WTC11 (cell line): ENCODE results near the gene RRAGA. TPM values are rescaled to one million over a fixed set of nuclear protein-coding genes. Genes with fewer than 3 reads are reported as not detected.
A peak's percentile ranks its signal among the peaks of the same experiment; 100 is the strongest.

Source experiments
- CREM ChIP-seq: sonication (generic); formaldehyde crosslinking; IDR thresholded peaks from 2 replicates; pipeline ENCODE4 v1.8.1; 2022; ENCODE audit warnings: mild to moderate bottlenecking, missing genetic modification reagents, moderate library complexity
- FOXJ3 ChIP-seq: sonication (generic); formaldehyde crosslinking; IDR thresholded peaks from 2 replicates; pipeline ENCODE4 v1.9.0; 2021; ENCODE audit warnings: missing genetic modification reagents, mild to moderate bottlenecking, borderline replicate concordance
- FOXP1 ChIP-seq: sonication (generic); formaldehyde crosslinking; IDR thresholded peaks from 2 replicates; pipeline ENCODE4 v1.8.0; 2022; ENCODE audit warnings: missing genetic modification reagents, mild to moderate bottlenecking, moderate library complexity, borderline replicate concordance
- GTF2I ChIP-seq: fragments of 250-450 bp; sonication (Bioruptor Pico); conservative IDR thresholded peaks from 2 replicates; pipeline ENCODE4 v1.4.0; 2021; ENCODE audit warnings: mild to moderate bottlenecking
- NR2C2 ChIP-seq: sonication (generic); formaldehyde crosslinking; IDR thresholded peaks from 2 replicates; pipeline ENCODE4 v1.8.0; 2022; ENCODE audit warnings: mild to moderate bottlenecking, missing genetic modification reagents
- NR3C1 ChIP-seq: sonication (generic); formaldehyde crosslinking; conservative IDR thresholded peaks from 2 replicates; pipeline ENCODE4 v1.8.1; 2023; ENCODE audit warnings: low read depth, mild to moderate bottlenecking, missing genetic modification reagents
- SP1 ChIP-seq: sonication (generic); formaldehyde crosslinking; conservative IDR thresholded peaks from 2 replicates; pipeline ENCODE4 v1.8.1; 2022; ENCODE audit warnings: missing genetic modification reagents
- ZNF232 ChIP-seq: sonication (generic); formaldehyde crosslinking; IDR thresholded peaks from 2 replicates; pipeline ENCODE4 v1.8.0; 2022; ENCODE audit warnings: mild to moderate bottlenecking, missing genetic modification reagents
- ZNF263 ChIP-seq: sonication (generic); formaldehyde crosslinking; IDR thresholded peaks from 2 replicates; pipeline ENCODE4 v1.8.1; 2022; ENCODE audit warnings: low read depth, mild to moderate bottlenecking, moderate library complexity, missing genetic modification reagents
- ZNF317 ChIP-seq: sonication (generic); formaldehyde crosslinking; IDR thresholded peaks from 2 replicates; pipeline ENCODE4 v1.8.1; 2023; ENCODE audit warnings: low read depth, mild to moderate bottlenecking, moderate library complexity, missing genetic modification reagents, borderline replicate concordance
- ZNF396 ChIP-seq: fragments of 250-450 bp; sonication (Bioruptor Pico); IDR thresholded peaks from 2 replicates; pipeline ENCODE4 v1.8.0; 2021; ENCODE audit warnings: mild to moderate bottlenecking, moderate library complexity, borderline replicate concordance
- ZNF416 ChIP-seq: fragments of 250-450 bp; sonication (Bioruptor Pico); IDR thresholded peaks from 2 replicates; pipeline ENCODE4 v1.9.0; 2021; ENCODE audit warnings: mild to moderate bottlenecking, inconsistent platforms
- total RNA-seq: library from RNA; stranded (reverse); gene quantifications from 3 replicates; pipeline ENCODE4 v1.2.3, GENCODE V29; 2021
- TF ChIP-seq, protein P1 (sequence below): sonication (generic); formaldehyde crosslinking; IDR thresholded peaks from 2 replicates; pipeline ENCODE4 v1.8.1; 2022; ENCODE audit warnings: missing genetic modification reagents, borderline replicate concordance
- TF ChIP-seq, protein P2 (sequence below): sonication (generic); formaldehyde crosslinking; IDR thresholded peaks from 2 replicates; pipeline ENCODE4 v1.8.1; 2023; ENCODE audit warnings: mild to moderate bottlenecking, missing genetic modification reagents, borderline replicate concordance
- TF ChIP-seq, protein P3 (sequence below): fragments of 250-450 bp; sonication (Bioruptor Pico); IDR thresholded peaks from 2 replicates; pipeline ENCODE4 v1.8.0; 2021; ENCODE audit warnings: mild to moderate bottlenecking
- TF ChIP-seq, protein P4 (sequence below): sonication (generic); formaldehyde crosslinking; conservative IDR thresholded peaks from 2 replicates; pipeline ENCODE4 v1.8.1; 2022; ENCODE audit warnings: mild to moderate bottlenecking, missing genetic modification reagents
- TF ChIP-seq, protein P5 (sequence below): fragments of 250-450 bp; sonication (Bioruptor Pico); IDR thresholded peaks from 2 replicates; pipeline ENCODE4 v1.9.0; 2021; ENCODE audit warnings: moderate library complexity, mild to moderate bottlenecking, inconsistent platforms, borderline replicate concordance
- TF ChIP-seq, protein P6 (sequence below): sonication (generic); formaldehyde crosslinking; IDR thresholded peaks from 2 replicates; pipeline ENCODE4 v1.8.1; 2023; ENCODE audit warnings: mild to moderate bottlenecking, missing genetic modification reagents
- TF ChIP-seq, protein P7 (sequence below): fragments of 250-450 bp; sonication (Bioruptor Pico); IDR thresholded peaks from 2 replicates; pipeline ENCODE4 v1.9.0; 2021; ENCODE audit warnings: mild to moderate bottlenecking
- TF ChIP-seq, protein P8 (sequence below): sonication (generic); formaldehyde crosslinking; IDR thresholded peaks from 2 replicates; pipeline ENCODE4 v1.8.1; 2023; ENCODE audit warnings: mild to moderate bottlenecking, moderate library complexity, missing genetic modification reagents

Gene RRAGA
- total RNA-seq, 1 experiment from 2014 or later: 50.1 TPM

DNA sequence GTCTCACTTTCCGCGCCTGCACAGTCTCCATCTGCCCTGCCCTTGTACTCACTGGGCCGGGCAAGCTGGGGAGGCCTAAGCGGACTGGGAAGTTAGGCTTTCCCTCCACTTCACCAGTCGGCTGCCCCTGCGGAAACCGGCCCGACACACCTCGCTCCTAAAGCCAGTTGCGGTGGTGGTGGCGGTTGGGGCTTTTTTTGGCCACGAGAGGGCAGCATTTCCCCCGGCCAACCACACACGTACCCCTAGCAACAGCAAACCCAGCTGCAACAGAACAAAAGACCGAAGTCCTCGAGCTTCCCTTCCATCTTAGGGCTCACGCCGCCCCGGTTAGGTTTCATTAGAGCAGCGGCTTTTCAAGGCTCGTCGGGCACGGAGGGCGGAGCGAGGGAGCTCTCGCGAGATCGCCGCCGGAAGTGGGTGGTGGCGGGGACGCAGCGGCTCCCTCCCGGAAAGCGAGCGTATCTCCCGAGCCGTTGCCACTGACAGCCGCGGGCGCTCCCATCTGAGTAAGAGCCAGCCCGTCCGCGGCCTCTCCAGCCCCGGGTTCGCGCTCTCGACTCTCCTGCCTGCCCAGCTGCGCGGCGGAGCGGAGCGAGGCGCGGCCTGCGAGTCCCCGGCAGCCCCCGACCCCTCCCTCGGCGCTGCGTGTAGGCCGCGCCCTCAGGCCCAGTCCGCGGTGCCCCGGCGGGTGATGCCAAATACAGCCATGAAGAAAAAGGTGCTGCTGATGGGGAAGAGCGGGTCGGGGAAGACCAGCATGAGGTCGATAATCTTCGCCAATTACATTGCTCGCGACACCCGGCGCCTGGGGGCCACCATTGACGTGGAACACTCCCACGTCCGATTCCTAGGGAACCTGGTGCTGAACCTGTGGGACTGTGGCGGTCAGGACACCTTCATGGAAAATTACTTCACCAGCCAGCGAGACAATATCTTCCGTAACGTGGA is at the start of gene RRAGA (continued):
- TF ChIP-seq, protein P1, sequence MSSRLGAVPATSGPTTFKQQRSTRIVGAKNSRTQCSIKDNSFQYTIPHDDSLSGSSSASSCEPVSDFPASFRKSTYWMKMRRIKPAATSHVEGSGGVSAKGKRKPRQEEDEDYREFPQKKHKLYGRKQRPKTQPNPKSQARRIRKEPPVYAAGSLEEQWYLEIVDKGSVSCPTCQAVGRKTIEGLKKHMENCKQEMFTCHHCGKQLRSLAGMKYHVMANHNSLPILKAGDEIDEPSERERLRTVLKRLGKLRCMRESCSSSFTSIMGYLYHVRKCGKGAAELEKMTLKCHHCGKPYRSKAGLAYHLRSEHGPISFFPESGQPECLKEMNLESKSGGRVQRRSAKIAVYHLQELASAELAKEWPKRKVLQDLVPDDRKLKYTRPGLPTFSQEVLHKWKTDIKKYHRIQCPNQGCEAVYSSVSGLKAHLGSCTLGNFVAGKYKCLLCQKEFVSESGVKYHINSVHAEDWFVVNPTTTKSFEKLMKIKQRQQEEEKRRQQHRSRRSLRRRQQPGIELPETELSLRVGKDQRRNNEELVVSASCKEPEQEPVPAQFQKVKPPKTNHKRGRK (CRISPR knock-in tag): no peak
- no peak for TF ChIP-seq GTF2I
- TF ChIP-seq, protein P2, sequence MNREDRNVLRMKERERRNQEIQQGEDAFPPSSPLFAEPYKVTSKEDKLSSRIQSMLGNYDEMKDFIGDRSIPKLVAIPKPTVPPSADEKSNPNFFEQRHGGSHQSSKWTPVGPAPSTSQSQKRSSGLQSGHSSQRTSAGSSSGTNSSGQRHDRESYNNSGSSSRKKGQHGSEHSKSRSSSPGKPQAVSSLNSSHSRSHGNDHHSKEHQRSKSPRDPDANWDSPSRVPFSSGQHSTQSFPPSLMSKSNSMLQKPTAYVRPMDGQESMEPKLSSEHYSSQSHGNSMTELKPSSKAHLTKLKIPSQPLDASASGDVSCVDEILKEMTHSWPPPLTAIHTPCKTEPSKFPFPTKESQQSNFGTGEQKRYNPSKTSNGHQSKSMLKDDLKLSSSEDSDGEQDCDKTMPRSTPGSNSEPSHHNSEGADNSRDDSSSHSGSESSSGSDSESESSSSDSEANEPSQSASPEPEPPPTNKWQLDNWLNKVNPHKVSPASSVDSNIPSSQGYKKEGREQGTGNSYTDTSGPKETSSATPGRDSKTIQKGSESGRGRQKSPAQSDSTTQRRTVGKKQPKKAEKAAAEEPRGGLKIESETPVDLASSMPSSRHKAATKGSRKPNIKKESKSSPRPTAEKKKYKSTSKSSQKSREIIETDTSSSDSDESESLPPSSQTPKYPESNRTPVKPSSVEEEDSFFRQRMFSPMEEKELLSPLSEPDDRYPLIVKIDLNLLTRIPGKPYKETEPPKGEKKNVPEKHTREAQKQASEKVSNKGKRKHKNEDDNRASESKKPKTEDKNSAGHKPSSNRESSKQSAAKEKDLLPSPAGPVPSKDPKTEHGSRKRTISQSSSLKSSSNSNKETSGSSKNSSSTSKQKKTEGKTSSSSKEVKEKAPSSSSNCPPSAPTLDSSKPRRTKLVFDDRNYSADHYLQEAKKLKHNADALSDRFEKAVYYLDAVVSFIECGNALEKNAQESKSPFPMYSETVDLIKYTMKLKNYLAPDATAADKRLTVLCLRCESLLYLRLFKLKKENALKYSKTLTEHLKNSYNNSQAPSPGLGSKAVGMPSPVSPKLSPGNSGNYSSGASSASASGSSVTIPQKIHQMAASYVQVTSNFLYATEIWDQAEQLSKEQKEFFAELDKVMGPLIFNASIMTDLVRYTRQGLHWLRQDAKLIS (CRISPR knock-in tag): peak; percentile 73; the same call in 1 of the 2 replicates
- no peak for TF ChIP-seq NR2C2
- TF ChIP-seq, protein P3, sequence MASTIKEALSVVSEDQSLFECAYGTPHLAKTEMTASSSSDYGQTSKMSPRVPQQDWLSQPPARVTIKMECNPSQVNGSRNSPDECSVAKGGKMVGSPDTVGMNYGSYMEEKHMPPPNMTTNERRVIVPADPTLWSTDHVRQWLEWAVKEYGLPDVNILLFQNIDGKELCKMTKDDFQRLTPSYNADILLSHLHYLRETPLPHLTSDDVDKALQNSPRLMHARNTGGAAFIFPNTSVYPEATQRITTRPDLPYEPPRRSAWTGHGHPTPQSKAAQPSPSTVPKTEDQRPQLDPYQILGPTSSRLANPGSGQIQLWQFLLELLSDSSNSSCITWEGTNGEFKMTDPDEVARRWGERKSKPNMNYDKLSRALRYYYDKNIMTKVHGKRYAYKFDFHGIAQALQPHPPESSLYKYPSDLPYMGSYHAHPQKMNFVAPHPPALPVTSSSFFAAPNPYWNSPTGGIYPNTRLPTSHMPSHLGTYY: 0 out of 2 replicates have a peak, but pooled peaks have one; percentile 80
- peak; percentile 82 for TF ChIP-seq CREM (CRISPR knock-in tag)
- TF ChIP-seq, protein P4, sequence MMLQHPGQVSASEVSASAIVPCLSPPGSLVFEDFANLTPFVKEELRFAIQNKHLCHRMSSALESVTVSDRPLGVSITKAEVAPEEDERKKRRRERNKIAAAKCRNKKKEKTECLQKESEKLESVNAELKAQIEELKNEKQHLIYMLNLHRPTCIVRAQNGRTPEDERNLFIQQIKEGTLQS (CRISPR knock-in tag): no peak
- TF ChIP-seq, protein P5, sequence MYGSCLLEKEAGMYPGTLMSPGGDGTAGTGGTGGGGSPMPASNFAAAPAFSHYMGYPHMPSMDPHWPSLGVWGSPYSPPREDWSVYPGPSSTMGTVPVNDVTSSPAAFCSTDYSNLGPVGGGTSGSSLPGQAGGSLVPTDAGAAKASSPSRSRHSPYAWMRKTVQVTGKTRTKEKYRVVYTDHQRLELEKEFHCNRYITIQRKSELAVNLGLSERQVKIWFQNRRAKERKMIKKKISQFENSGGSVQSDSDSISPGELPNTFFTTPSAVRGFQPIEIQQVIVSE (CRISPR knock-in tag): no peak
- TF ChIP-seq ZNF263 (CRISPR knock-in tag): no peak
- TF ChIP-seq ZNF317 (CRISPR knock-in tag): no peak
- TF ChIP-seq NR3C1 (CRISPR knock-in tag): 0 out of 2 replicates have a peak, but pooled peaks have one; percentile 76
- TF ChIP-seq ZNF396 (CRISPR knock-in tag): no peak
- TF ChIP-seq ZNF416: no peak
- TF ChIP-seq SP1: peak; percentile 84
- TF ChIP-seq, protein P6, sequence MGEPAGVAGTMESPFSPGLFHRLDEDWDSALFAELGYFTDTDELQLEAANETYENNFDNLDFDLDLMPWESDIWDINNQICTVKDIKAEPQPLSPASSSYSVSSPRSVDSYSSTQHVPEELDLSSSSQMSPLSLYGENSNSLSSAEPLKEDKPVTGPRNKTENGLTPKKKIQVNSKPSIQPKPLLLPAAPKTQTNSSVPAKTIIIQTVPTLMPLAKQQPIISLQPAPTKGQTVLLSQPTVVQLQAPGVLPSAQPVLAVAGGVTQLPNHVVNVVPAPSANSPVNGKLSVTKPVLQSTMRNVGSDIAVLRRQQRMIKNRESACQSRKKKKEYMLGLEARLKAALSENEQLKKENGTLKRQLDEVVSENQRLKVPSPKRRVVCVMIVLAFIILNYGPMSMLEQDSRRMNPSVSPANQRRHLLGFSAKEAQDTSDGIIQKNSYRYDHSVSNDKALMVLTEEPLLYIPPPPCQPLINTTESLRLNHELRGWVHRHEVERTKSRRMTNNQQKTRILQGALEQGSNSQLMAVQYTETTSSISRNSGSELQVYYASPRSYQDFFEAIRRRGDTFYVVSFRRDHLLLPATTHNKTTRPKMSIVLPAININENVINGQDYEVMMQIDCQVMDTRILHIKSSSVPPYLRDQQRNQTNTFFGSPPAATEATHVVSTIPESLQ (CRISPR knock-in tag): no peak
- TF ChIP-seq, protein P7, sequence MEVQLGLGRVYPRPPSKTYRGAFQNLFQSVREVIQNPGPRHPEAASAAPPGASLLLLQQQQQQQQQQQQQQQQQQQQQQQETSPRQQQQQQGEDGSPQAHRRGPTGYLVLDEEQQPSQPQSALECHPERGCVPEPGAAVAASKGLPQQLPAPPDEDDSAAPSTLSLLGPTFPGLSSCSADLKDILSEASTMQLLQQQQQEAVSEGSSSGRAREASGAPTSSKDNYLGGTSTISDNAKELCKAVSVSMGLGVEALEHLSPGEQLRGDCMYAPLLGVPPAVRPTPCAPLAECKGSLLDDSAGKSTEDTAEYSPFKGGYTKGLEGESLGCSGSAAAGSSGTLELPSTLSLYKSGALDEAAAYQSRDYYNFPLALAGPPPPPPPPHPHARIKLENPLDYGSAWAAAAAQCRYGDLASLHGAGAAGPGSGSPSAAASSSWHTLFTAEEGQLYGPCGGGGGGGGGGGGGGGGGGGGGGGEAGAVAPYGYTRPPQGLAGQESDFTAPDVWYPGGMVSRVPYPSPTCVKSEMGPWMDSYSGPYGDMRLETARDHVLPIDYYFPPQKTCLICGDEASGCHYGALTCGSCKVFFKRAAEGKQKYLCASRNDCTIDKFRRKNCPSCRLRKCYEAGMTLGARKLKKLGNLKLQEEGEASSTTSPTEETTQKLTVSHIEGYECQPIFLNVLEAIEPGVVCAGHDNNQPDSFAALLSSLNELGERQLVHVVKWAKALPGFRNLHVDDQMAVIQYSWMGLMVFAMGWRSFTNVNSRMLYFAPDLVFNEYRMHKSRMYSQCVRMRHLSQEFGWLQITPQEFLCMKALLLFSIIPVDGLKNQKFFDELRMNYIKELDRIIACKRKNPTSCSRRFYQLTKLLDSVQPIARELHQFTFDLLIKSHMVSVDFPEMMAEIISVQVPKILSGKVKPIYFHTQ (CRISPR knock-in tag): 0 out of 2 replicates have a peak, but pooled peaks have one; percentile 20
- 0 out of 2 replicates have a peak, but pooled peaks have one; percentile 77 for TF ChIP-seq FOXP1 (CRISPR knock-in tag)
- TF ChIP-seq, protein P8, sequence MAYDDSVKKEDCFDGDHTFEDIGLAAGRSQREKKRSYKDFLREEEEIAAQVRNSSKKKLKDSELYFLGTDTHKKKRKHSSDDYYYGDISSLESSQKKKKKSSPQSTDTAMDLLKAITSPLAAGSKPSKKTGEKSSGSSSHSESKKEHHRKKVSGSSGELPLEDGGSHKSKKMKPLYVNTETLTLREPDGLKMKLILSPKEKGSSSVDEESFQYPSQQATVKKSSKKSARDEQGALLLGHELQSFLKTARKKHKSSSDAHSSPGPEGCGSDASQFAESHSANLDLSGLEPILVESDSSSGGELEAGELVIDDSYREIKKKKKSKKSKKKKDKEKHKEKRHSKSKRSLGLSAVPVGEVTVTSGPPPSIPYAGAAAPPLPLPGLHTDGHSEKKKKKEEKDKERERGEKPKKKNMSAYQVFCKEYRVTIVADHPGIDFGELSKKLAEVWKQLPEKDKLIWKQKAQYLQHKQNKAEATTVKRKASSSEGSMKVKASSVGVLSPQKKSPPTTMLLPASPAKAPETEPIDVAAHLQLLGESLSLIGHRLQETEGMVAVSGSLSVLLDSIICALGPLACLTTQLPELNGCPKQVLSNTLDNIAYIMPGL (CRISPR knock-in tag): peak; percentile 98
- TF ChIP-seq ZNF232: peak; percentile 69; the same call in 1 of the 2 replicates
- TF ChIP-seq FOXJ3 (CRISPR knock-in tag): no peak
